DOHH2 (cell line): ENCODE measurements around the gene CADPS.

ENCODE experiments used
- EZH2phosphoT487 ChIP-seq: fragments of 200-600 bp; sonication (generic); IDR thresholded peaks from 2 replicates; pipeline ENCODE4 v1.6.1; 2017; ENCODE audit warnings: borderline replicate concordance, mild to moderate bottlenecking, antibody characterized with exemption, low read length, moderate library complexity, mixed read lengths
- TF ChIP-seq, protein P1 (sequence below): fragments of 200-600 bp; sonication (generic); IDR thresholded peaks from one replicate; pipeline ENCODE4 v1.5.1; 2014; ENCODE audit warnings: antibody characterized with exemption, mild to moderate bottlenecking, low read depth, low read length; ENCODE audit not compliant: poor library complexity, severe bottlenecking

DNA sequence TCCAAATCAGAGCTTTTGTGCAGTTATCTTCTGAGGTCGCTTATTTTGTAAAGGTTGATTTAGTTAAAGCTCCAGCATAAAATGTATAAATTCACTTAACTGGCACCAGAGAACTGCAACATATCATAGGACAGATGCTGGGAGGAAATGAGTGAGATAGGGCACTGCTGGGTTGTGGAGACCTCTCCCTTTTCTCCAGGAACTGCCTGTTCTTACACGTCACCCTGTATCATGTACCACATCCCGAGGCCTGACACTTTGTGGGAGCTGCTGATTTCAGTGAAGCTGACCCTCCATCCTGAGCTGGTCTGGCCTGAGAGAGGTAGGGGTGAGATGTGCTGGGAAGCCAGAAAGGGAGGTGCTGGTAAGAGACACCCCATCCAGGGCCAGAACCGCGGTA is 288.0 kb downstream of the CADPS start:
- TF ChIP-seq, protein P1, sequence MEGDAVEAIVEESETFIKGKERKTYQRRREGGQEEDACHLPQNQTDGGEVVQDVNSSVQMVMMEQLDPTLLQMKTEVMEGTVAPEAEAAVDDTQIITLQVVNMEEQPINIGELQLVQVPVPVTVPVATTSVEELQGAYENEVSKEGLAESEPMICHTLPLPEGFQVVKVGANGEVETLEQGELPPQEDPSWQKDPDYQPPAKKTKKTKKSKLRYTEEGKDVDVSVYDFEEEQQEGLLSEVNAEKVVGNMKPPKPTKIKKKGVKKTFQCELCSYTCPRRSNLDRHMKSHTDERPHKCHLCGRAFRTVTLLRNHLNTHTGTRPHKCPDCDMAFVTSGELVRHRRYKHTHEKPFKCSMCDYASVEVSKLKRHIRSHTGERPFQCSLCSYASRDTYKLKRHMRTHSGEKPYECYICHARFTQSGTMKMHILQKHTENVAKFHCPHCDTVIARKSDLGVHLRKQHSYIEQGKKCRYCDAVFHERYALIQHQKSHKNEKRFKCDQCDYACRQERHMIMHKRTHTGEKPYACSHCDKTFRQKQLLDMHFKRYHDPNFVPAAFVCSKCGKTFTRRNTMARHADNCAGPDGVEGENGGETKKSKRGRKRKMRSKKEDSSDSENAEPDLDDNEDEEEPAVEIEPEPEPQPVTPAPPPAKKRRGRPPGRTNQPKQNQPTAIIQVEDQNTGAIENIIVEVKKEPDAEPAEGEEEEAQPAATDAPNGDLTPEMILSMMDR = no peak
- TF ChIP-seq EZH2phosphoT487 = no peak
